ENCODE measurements around the gene NELFCD.

Gene NELFCD

DNA sequence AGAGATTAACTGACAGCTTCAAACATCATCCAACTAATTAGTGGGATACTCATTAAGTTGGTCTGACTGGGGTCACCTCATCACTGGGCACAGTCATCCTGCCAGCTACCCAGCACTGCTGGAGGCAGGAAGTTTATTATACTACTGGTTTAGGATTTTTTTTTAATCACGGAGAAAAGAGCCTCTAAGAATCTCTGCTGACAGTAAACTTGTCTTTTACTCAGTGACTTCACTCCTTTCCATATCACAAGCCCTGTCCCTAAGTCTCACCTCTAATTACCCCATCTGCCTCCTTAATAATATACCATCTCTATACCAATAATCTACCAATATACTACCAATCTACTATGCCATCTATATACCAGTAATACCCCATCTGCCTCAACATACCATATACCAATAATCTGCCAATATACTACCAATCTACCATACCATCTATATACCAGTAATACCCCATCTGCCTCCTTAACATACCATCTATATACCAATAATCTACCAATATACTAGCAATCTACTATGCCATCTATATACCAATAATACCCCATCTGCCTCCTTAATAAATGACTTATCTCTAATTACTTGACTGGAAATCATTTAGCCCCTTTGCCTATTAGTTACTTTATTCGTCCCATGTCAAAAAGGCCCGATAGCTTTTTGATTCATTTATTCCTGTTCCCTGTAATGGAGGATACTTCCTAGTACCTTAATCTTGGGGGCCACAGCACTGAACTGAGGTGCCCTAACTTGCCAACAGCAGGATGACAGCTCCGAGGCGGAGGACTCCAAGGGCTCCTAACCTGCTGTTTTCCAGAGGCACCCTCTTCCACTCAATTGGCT lies 46.1 kb downstream of the NELFCD start:
- Histone ChIP-seq H3K27ac (ENCODE audit: insufficient read depth in 1 of 2, low read depth in 1 of 2, low read length in 2 of 2, poor library complexity in 1 of 2, severe bottlenecking in 2 of 2) (peak overlapping the region in 1 of 2 experiments; percentile 26), H3K27me3 (replicated peaks in 2 of 5; ENCODE audit: control insufficient read depth in 4 of 5, insufficient read depth in 5 of 5, low read length in 4 of 5) (no peaks in the 10 kb centered on the region), H3K36me3 (ENCODE audit: control insufficient read depth in 4 of 4, insufficient read depth in 4 of 4, low read length in 3 of 4) (peaks cover 15 to 73% (median 50%) of the 10 kb centered on the region in 4 experiments), H3K9me3 (ENCODE audit: control extremely low read depth in 1 of 5, control insufficient read depth in 4 of 5, insufficient read depth in 2 of 5, low read depth in 1 of 5, low read length in 4 of 5) (no peaks in the 10 kb centered on the region), H3K4me3 (ENCODE audit: control insufficient read depth in 1 of 7, extremely low read depth in 1 of 7, insufficient read depth in 4 of 7, low read depth in 2 of 7, low read length in 6 of 7) (no peak overlapping the region), H3K4me1 (ENCODE audit: control extremely low read depth in 1 of 4, control insufficient read depth in 4 of 4, insufficient read depth in 4 of 4, low read length in 3 of 4) (peaks cover 11 to 30% (median 21%) of the 10 kb centered on the region in 4 experiments)
- no peak for DNase-seq
- ChIA-PET POLR2A (no interaction called here), CTCF (interaction anchor here (1.0 to 1.4 kb wide), 3 partner anchors 8 to 129 kb away, joined by 3 to 4 read pairs (median 3); partner anchors contain the start of gene TUBB1)
- WGBS (ENCODE audit: insufficient coverage) = 80% methylated on average over 1 of the region's 5 CpGs

DNA sequence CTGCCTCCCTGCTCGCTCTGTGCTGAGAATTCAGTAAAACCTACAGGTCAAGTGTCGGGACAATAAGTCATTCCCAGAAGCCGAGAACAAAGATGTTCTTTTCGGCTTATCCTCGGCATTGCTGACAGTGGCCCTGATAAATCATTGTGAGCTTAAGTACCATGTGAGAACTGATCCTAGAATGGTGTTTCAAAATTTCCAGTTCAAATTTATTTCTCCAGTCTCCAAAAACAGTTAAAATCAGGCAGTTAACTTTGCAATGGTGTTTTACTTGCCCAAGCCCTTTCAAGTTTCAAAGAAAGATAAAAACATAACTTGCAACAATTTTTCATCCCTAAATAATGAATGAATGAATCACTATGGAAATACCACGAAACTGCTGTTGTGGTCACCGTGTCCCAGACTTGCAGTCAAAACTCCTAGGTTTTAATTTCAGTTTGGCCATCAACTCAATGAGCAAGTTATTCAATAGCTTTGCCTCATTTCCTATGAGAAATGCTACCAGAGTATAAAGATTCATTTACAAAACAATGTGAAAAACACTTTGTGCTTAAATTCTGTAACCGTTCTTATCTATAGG lies 46.8 kb downstream of the NELFCD start:
- Histone ChIP-seq H3K27ac (ENCODE audit: insufficient read depth in 1 of 2, low read depth in 1 of 2, low read length in 2 of 2, poor library complexity in 1 of 2, severe bottlenecking in 2 of 2) (no peak overlapping the region), H3K4me3 (ENCODE audit: control insufficient read depth in 1 of 7, extremely low read depth in 1 of 7, insufficient read depth in 4 of 7, low read depth in 2 of 7, low read length in 6 of 7) (no peak overlapping the region), H3K36me3 (ENCODE audit: control insufficient read depth in 4 of 4, insufficient read depth in 4 of 4, low read length in 3 of 4) (peaks cover 15 to 71% (median 45%) of the 10 kb centered on the region in 4 experiments), H3K27me3 (replicated peaks in 2 of 5; ENCODE audit: control insufficient read depth in 4 of 5, insufficient read depth in 5 of 5, low read length in 4 of 5) (no peaks in the 10 kb centered on the region), H3K9me3 (ENCODE audit: control extremely low read depth in 1 of 5, control insufficient read depth in 4 of 5, insufficient read depth in 2 of 5, low read depth in 1 of 5, low read length in 4 of 5) (no peaks in the 10 kb centered on the region), H3K4me1 (ENCODE audit: control extremely low read depth in 1 of 4, control insufficient read depth in 4 of 4, insufficient read depth in 4 of 4, low read length in 3 of 4) (peaks cover 16 to 34% (median 23%) of the 10 kb centered on the region in 4 experiments)
- CTCF ChIA-PET = interaction anchor here (1.0 to 1.4 kb wide), 3 partner anchors 8 to 129 kb away, joined by 3 to 4 read pairs (median 3); partner anchors contain the start of gene TUBB1
- WGBS (ENCODE audit: insufficient coverage) = 94% methylated on average over 7 of the region's 8 CpGs
- DNase-seq = no peak
- POLR2A ChIA-PET = no interaction called here

DNA sequence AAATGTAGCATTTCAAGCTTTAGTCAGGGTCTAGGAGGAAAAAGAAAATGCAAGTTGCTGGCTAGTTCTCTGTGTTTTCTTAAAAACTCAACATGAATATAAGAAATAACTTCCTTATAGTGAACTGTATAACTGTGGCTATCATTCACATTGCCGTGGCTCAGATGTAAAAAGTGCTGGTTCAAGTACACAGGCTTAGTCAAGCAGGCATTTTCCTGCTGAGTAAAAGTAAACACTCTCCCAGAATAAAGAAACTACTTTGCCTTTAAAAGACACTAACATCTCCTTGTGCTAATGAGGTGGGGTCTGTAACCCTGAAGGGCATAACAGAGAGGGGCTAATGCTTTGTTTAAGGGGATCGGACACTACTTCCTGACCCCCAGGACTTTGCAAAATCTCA lies 47.8 kb downstream of the NELFCD start:
- peaks cover 15 to 62% (median 39%) of the 10 kb centered on the region in 4 experiments for H3K36me3 ChIP-seq (ENCODE audit: control insufficient read depth in 4 of 4, insufficient read depth in 4 of 4, low read length in 3 of 4)
- CTCF ChIA-PET = interaction anchor here (1.4 kb wide), 1 partner anchor 9 kb away, joined by 4 read pairs; the partner anchor contains the start of gene TUBB1
- no peaks in the 10 kb centered on the region for H3K27me3 ChIP-seq (replicated peaks in 2 of 5; ENCODE audit: control insufficient read depth in 4 of 5, insufficient read depth in 5 of 5, low read length in 4 of 5)
- H3K4me1 ChIP-seq (ENCODE audit: control extremely low read depth in 1 of 4, control insufficient read depth in 4 of 4, insufficient read depth in 4 of 4, low read length in 3 of 4) = peaks cover 17 to 37% (median 27%) of the 10 kb centered on the region in 4 experiments
- POLR2A ChIA-PET = no interaction called here
- DNase-seq = no peak
- no peaks in the 10 kb centered on the region for H3K9me3 ChIP-seq (ENCODE audit: control extremely low read depth in 1 of 5, control insufficient read depth in 4 of 5, insufficient read depth in 2 of 5, low read depth in 1 of 5, low read length in 4 of 5)
- H3K27ac ChIP-seq (ENCODE audit: insufficient read depth in 1 of 2, low read depth in 1 of 2, low read length in 2 of 2, poor library complexity in 1 of 2, severe bottlenecking in 2 of 2) = peak overlapping the region in 1 of 2 experiments; percentile 19
- no peak overlapping the region for H3K4me3 ChIP-seq (ENCODE audit: control insufficient read depth in 1 of 7, extremely low read depth in 1 of 7, insufficient read depth in 4 of 7, low read depth in 2 of 7, low read length in 6 of 7)
- WGBS (ENCODE audit: insufficient coverage) = no CpG with 5 or more reads among the region's 2 CpGs

DNA sequence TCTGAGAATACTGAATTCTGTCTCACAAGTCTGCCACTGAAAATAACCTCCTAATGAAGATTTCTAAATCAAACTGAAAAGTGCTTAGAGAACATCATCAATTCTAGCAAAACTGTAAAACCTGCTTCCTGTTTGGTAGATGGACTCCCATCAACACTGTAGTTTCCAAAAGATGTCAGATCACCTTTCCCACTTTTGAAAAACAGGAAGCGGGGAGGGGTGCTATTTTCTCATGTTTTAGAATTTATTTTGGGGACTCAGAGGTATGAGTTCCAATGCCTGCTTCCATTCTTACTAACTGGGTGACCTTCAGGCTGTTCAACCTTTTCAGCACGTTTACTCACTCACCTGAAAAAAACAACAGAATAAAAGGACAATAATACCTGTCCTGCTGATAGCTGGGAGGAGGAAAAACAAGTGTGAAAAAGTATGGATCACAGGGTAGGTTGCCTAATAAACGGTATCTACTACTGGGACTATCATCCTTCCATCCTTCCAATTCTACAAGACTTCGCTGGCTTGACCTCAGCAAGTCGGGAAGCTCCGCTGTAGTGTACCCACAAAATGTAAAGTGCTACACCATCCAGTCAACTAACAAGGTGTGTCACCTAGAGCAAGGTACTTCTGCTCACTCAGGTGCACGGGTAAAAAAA lies 50.0 kb downstream of the NELFCD start:
- Histone ChIP-seq H3K9me3 (ENCODE audit: control extremely low read depth in 1 of 5, control insufficient read depth in 4 of 5, insufficient read depth in 2 of 5, low read depth in 1 of 5, low read length in 4 of 5) (no peaks in the 10 kb centered on the region), H3K4me3 (ENCODE audit: control insufficient read depth in 1 of 7, extremely low read depth in 1 of 7, insufficient read depth in 4 of 7, low read depth in 2 of 7, low read length in 6 of 7) (peak overlapping the region in 6 of 7 experiments; percentile 63 to 87 (median 80)), H3K27ac (ENCODE audit: insufficient read depth in 1 of 2, low read depth in 1 of 2, low read length in 2 of 2, poor library complexity in 1 of 2, severe bottlenecking in 2 of 2) (peak overlapping the region; percentile 53 to 85), H3K36me3 (ENCODE audit: control insufficient read depth in 4 of 4, insufficient read depth in 4 of 4, low read length in 3 of 4) (peaks cover 7 to 55% (median 34%) of the 10 kb centered on the region in 4 experiments), H3K27me3 (replicated peaks in 2 of 5; ENCODE audit: control insufficient read depth in 4 of 5, insufficient read depth in 5 of 5, low read length in 4 of 5) (no peaks in the 10 kb centered on the region), H3K4me1 (ENCODE audit: control extremely low read depth in 1 of 4, control insufficient read depth in 4 of 4, insufficient read depth in 4 of 4, low read length in 3 of 4) (peaks cover 17 to 37% (median 27%) of the 10 kb centered on the region in 4 experiments)
- WGBS (ENCODE audit: insufficient coverage) = 89% methylated on average over 4 of the region's 7 CpGs
- no peak for DNase-seq
- CTCF ChIA-PET = interaction anchor here (0.7 to 1.6 kb wide), 4 partner anchors 12 to 23 kb away, joined by 3 to 12 read pairs (median 4); partner anchors contain the start of gene TUBB1
- POLR2A ChIA-PET = interaction anchor here (1.2 to 2.6 kb wide), 4 partner anchors 13 to 142 kb away, joined by 4 to 11 read pairs (median 9); no protein-coding TSS in a partner anchor

DNA sequence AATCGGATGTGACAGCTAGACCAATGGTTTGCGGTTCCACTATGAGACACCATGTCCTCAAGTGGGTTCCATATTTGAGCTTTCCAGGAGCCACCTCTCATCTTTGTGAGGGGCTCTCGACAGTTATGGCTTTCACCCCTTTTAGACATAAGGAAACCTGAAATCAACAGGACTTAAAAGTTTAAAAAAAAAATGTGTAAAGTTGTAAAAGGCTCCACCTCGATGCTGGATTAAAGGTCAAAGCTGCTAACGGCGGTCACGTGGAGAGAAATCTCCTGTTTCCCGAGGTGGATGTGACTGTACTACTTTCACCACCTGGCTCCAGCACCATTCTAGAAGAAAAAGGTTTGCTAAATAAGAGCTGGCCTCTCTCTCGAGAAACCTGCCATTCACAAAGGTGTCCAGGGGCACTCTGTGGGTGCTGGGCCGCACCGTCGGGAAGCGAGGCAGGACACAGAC lies 50.5 kb downstream of the NELFCD start:
- 21% methylated on average over 13 of the region's 13 CpGs for WGBS (ENCODE audit: insufficient coverage)
- peak overlapping the region; percentile 54 to 87 (median 79) for H3K4me3 ChIP-seq (ENCODE audit: control insufficient read depth in 1 of 7, extremely low read depth in 1 of 7, insufficient read depth in 4 of 7, low read depth in 2 of 7, low read length in 6 of 7)
- peaks cover 8 to 56% (median 38%) of the 10 kb centered on the region in 4 experiments for H3K36me3 ChIP-seq (ENCODE audit: control insufficient read depth in 4 of 4, insufficient read depth in 4 of 4, low read length in 3 of 4)
- POLR2A ChIA-PET = interaction anchor here (0.6 to 2.6 kb wide), 9 partner anchors 10 to 1329 kb away, joined by 3 to 11 read pairs (median 4); no protein-coding TSS in a partner anchor
- peak overlapping the region; percentile 53 to 85 for H3K27ac ChIP-seq (ENCODE audit: insufficient read depth in 1 of 2, low read depth in 1 of 2, low read length in 2 of 2, poor library complexity in 1 of 2, severe bottlenecking in 2 of 2)
- CTCF ChIA-PET = interaction anchor here (0.9 to 1.6 kb wide), 6 partner anchors 9 to 164 kb away, joined by 3 to 12 read pairs (median 4); partner anchors contain the start of gene TUBB1
- peaks cover 17 to 37% (median 27%) of the 10 kb centered on the region in 4 experiments for H3K4me1 ChIP-seq (ENCODE audit: control extremely low read depth in 1 of 4, control insufficient read depth in 4 of 4, insufficient read depth in 4 of 4, low read length in 3 of 4)
- DNase-seq = no peak
- no peaks in the 10 kb centered on the region for H3K9me3 ChIP-seq (ENCODE audit: control extremely low read depth in 1 of 5, control insufficient read depth in 4 of 5, insufficient read depth in 2 of 5, low read depth in 1 of 5, low read length in 4 of 5)
- H3K27me3 ChIP-seq (replicated peaks in 2 of 5; ENCODE audit: control insufficient read depth in 4 of 5, insufficient read depth in 5 of 5, low read length in 4 of 5) = no peaks in the 10 kb centered on the region

- Histone ChIP-seq H3K27me3 (replicated peaks in 2 of 5; ENCODE audit: control insufficient read depth in 4 of 5, insufficient read depth in 5 of 5, low read length in 4 of 5) (no peaks in the 10 kb centered on the region), H3K4me3 (ENCODE audit: control insufficient read depth in 1 of 7, extremely low read depth in 1 of 7, insufficient read depth in 4 of 7, low read depth in 2 of 7, low read length in 6 of 7) (peak within 1 kb of the TSS; percentile 54 to 87 (median 79)), H3K9me3 (ENCODE audit: control extremely low read depth in 1 of 5, control insufficient read depth in 4 of 5, insufficient read depth in 2 of 5, low read depth in 1 of 5, low read length in 4 of 5) (no peaks in the 10 kb centered on the region), H3K27ac (ENCODE audit: insufficient read depth in 1 of 2, low read depth in 1 of 2, low read length in 2 of 2, poor library complexity in 1 of 2, severe bottlenecking in 2 of 2) (peak within 1 kb of the TSS; percentile 53 to 85), H3K36me3 (ENCODE audit: control insufficient read depth in 4 of 4, insufficient read depth in 4 of 4, low read length in 3 of 4) (peaks cover 8 to 56% (median 43%) of the 10 kb centered on the region in 4 experiments), H3K4me1 (ENCODE audit: control extremely low read depth in 1 of 4, control insufficient read depth in 4 of 4, insufficient read depth in 4 of 4, low read length in 3 of 4) (peaks cover 17 to 37% (median 27%) of the 10 kb centered on the region in 4 experiments)
- DNase-seq = peak; percentile 96 to 98 (median 98)
- 0% methylated on average over 82 of the region's 86 CpGs for WGBS (ENCODE audit: insufficient coverage)
- CTCF ChIA-PET = interaction anchor here (0.9 to 1.6 kb wide), 8 partner anchors 9 to 221 kb away, joined by 3 to 12 read pairs (median 4); partner anchors contain the start of gene TUBB1
- POLR2A ChIA-PET = interaction anchor here (0.6 to 2.6 kb wide), 13 partner anchors 9 to 1330 kb away, joined by 3 to 11 read pairs (median 4); no protein-coding TSS in a partner anchor
Observed at GRCh38 chr20:59032023-59032712, 51.1 kb downstream of the NELFCD start, which contains the start of gene ATP5F1E. ATP5F1E (minus strand) TSS chr20:59032335; CDS start chr20:59032251, 84 bp downstream.

Measured in common myeloid progenitor, CD34-positive (primary cell).